CD4-positive, alpha-beta memory T cell (primary cell): Measurements from ENCODE around the gene FHAD1. TPM values are rescaled to one million over a fixed set of nuclear protein-coding genes. Genes with fewer than 3 reads are reported as not detected.

Experiments
- CTCF ChIA-PET: fragments of 350-600 bp; sonication (Branson Sonifier 250); formaldehyde crosslinking; loops from one replicate; lab custom pipeline; 2021; ENCODE audit warnings: inconsistent platforms; ENCODE audit not compliant: partially characterized antibody; lab: Charles Lee
- POLR2A ChIA-PET: fragments of 350-600 bp; sonication (Branson Sonifier 250); formaldehyde crosslinking; loops from one replicate; lab custom pipeline; 2021; ENCODE audit not compliant: partially characterized antibody; lab: Charles Lee
- DNase-seq, 5 donors: peaks; one replicate each; pipeline versions ENCODE4 v3.0.0 to v3.0.0-alpha.2; 2020 to 2022; ENCODE audit warnings: mixed read lengths in 1 of 5
- H3K27ac ChIP-seq: one replicate; pipeline ENCODE4 v1.7.0; 2013; ENCODE audit warnings: low read depth, low read length
- H3K27me3 ChIP-seq: 2 replicates; pipeline ENCODE4 v1.7.0; 2013; ENCODE audit warnings: mild to moderate bottlenecking, low read length, moderate library complexity; ENCODE audit not compliant: insufficient read depth
- H3K36me3 ChIP-seq: 2 replicates; pipeline ENCODE4 v1.7.0; 2013; ENCODE audit warnings: mild to moderate bottlenecking, low read length, moderate library complexity; ENCODE audit not compliant: insufficient read depth
- H3K4me1 ChIP-seq: 2 replicates; pipeline ENCODE4 v1.7.0; 2013; ENCODE audit warnings: mild to moderate bottlenecking, low read length, moderate library complexity; ENCODE audit not compliant: insufficient read depth
- H3K4me3 ChIP-seq, 2 donors: one replicate each; pipeline ENCODE4 v1.7.0; 2013; ENCODE audit warnings: low read length in 2 of 2, mild to moderate bottlenecking in 1 of 2
- H3K9me3 ChIP-seq, 2 donors: one replicate each; pipeline ENCODE4 v1.7.0; 2013; ENCODE audit warnings: low read length in 2 of 2, control low read depth in 1 of 2; ENCODE audit not compliant: control insufficient read depth in 1 of 2
- H3K27ac Mint-ChIP-seq, 7 donors: one replicate each; pipeline ENCODE4 v1.8.0; 2020 to 2021; ENCODE audit warnings: mixed read lengths in 7 of 7, mild to moderate bottlenecking in 6 of 7, inconsistent platforms in 3 of 7, moderate library complexity in 3 of 7
- H3K27me3 Mint-ChIP-seq, 2 donors: one replicate each; pipeline ENCODE4 v1.8.0; 2020 to 2021; ENCODE audit warnings: mixed read lengths in 2 of 2
- H3K36me3 Mint-ChIP-seq, 2 donors: one replicate each; pipeline ENCODE4 v1.8.0; 2020 to 2021; ENCODE audit warnings: mixed read lengths in 2 of 2, inconsistent platforms in 1 of 2, mild to moderate bottlenecking in 1 of 2
- H3K4me1 Mint-ChIP-seq, 4 donors: one replicate each; pipeline ENCODE4 v1.8.0; 2020 to 2021; ENCODE audit warnings: mixed read lengths in 4 of 4, mild to moderate bottlenecking in 1 of 4
- H3K4me3 Mint-ChIP-seq, 8 donors: one replicate each; pipeline ENCODE4 v1.8.0; 2020 to 2021; ENCODE audit warnings: mixed read lengths in 8 of 8, mild to moderate bottlenecking in 7 of 8, moderate library complexity in 6 of 8, inconsistent platforms in 3 of 8
- H3K9me3 Mint-ChIP-seq, 8 donors: one replicate each; pipeline ENCODE4 v1.8.0; 2020 to 2021; ENCODE audit warnings: mixed read lengths in 8 of 8, mild to moderate bottlenecking in 5 of 8, inconsistent platforms in 3 of 8, moderate library complexity in 1 of 8
- intact Hi-C: fragments of 100-400 bp; cut with micrococcal nuclease; formaldehyde crosslinking; loops from one replicate; pipeline ENCODE4 v1.15.1; 2023
- polyA plus RNA-seq, 2 donors: library from polyadenylated mRNA; unstranded; fragments of 300-500 nt; fragmentation: Illumina TruSeq; gene quantifications; one replicate each; pipeline ENCODE4 v1.2.3, GENCODE V29; 2021
- total RNA-seq, 2 experiments: library from RNA; stranded (reverse); gene quantifications; one replicate each; pipeline ENCODE4 v1.2.3, GENCODE V29; 2021

FHAD1 gene
- total and polyA plus RNA-seq, 4 experiments from 2014 or later = 0.03 TPM; not detected in 3

DNA sequence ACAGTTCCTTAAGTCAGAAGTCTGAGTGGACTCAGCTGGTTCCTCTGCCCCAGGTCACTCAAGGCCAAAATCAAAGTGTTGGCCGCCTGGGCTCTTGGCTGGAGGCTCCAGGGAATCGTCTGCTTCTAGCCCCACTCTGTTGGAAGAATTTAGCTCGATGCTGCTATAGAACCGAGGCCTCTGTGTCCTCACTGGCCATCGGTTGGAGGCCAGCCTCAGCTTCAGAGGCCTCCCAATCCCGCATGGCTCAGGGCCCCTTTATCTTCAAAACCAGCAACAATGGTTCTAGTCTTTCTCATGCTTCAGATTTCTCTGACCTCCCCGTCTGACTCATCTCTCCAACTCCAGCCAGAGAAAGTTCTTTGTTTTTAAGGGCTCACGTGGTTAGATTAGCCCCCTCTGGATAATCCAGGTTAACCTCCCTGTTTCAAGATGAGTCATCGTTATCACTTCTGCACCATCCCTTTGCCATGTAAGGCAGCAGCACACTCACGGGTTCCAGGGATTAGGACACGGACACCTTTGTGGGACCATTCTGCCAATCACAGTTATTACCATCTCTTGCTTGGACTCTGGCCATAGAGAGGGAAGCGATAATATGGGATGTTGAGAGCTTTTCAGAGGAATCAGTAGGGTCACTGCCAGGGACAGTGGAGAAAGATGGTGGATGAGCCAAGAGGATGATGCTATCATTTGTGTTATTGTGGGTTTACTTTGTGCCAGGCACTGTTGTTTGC, 13.6 kb downstream of the FHAD1 start:
- Mint-ChIP-seq H3K27ac (no peak overlapping the region), H3K4me3 (peak overlapping the region in 4 of 8 donors; percentile 7 to 69 (median 42)), H3K27me3 (peaks cover 14 to 22% of the 10 kb centered on the region in 2 donors), H3K9me3 (peaks cover 0 to 12% (median 7%) of the 10 kb centered on the region in 8 donors), H3K4me1 (peaks cover 9 to 18% (median 13%) of the 10 kb centered on the region in 4 donors), H3K36me3 (no peaks in the 10 kb centered on the region)
- Histone ChIP-seq H3K27me3 (peaks cover 10% of the 10 kb centered on the region), H3K4me1 (peaks cover 8% of the 10 kb centered on the region), H3K36me3 (no peaks in the 10 kb centered on the region), H3K9me3 (no peaks in the 10 kb centered on the region), H3K4me3 (no peak overlapping the region), H3K27ac (no peak overlapping the region)
- DNase-seq = no peak
- ChIA-PET POLR2A (interaction anchor here (1.1 kb wide), 1 partner anchor 13 kb away, joined by 3 read pairs; no protein-coding TSS in a partner anchor), CTCF (interaction anchor here (0.5 kb wide), 1 partner anchor 9 kb away, joined by 3 read pairs; no protein-coding TSS in a partner anchor)
- intact Hi-C loops = no loop called here

DNA sequence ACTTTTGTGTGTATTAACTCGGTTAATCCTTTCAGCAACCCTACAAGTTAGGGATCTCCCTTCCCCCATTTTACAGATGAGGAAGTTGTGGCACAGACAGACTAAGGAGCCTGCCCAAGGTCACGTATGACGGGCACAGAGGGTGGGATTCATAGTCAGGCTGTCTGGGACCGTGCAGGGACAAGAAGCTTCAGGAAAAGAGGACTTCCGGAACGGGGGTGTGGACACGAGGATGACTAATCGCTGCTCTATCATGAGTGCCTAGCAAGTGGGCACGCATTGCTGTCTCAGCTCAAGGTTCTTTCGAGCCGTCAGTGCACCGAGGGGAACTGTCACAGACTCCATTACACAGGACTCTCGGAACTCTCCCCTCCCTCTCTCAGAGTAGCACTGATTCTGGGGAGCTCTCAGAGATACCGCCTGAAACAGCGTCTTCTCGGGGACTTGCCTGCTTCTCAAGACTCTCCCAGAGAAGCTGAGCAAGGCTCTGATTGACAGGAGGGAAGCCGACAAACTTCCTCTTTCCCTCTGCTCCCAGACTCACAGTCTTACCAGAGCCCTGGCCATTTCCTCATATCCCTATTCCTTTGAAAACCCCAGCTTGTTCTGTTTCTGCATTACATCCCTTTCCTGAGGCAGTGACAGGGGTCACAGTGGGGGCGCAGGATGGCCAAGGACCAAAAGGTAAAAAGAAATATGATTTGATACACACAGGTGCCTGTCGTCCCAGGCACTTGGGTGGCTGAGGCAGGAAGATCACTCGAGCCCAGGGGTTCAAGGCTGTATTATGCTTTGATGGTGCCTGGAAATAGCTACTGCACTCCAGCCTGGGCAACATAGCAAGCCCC, 14.4 kb downstream of the FHAD1 start:
- no peak for DNase-seq
- intact Hi-C loops = no loop called here
- peaks cover 8% of the 10 kb centered on the region for H3K4me1 ChIP-seq
- POLR2A ChIA-PET = interaction anchor here (1.1 kb wide), 1 partner anchor 14 kb away, joined by 3 read pairs; no protein-coding TSS in a partner anchor
- Mint-ChIP-seq H3K4me1 (peaks cover 9 to 18% (median 13%) of the 10 kb centered on the region in 4 donors), H3K27me3 (peaks cover 16 to 24% of the 10 kb centered on the region in 2 donors), H3K27ac (no peak overlapping the region), H3K36me3 (no peaks in the 10 kb centered on the region), H3K9me3 (peaks cover 0 to 15% (median 10%) of the 10 kb centered on the region in 8 donors), H3K4me3 (peak overlapping the region in 7 of 8 donors; percentile 17 to 69 (median 42))
- H3K27ac ChIP-seq = no peak overlapping the region
- H3K27me3 ChIP-seq = peaks cover 10% of the 10 kb centered on the region
- no peak overlapping the region for H3K4me3 ChIP-seq
- no peaks in the 10 kb centered on the region for H3K9me3 ChIP-seq
- H3K36me3 ChIP-seq = no peaks in the 10 kb centered on the region
- CTCF ChIA-PET = interaction anchor here (0.5 kb wide), 1 partner anchor 8 kb away, joined by 3 read pairs; no protein-coding TSS in a partner anchor

DNA sequence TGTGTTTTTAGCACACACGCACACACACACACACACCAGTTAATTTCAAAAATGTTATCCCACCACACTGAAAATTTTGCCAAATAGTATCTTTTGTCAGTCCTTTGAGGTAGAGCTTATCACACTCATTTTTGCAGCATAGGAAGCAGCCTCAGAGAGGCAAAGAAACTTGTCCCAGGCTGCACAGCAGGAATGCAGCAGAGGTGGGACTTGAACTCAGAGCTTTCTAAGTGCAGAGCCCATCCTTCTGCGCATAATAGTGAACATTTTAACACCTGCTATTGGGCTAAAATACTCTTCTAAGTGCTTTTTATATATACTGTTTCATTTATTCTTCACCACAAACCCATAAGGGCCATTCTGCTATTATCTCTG, 15.0 kb downstream of the FHAD1 start:
- Mint-ChIP-seq H3K4me1 (peaks cover 9 to 18% (median 13%) of the 10 kb centered on the region in 4 donors), H3K36me3 (no peaks in the 10 kb centered on the region), H3K27ac (no peak overlapping the region), H3K9me3 (peaks cover 0 to 17% (median 12%) of the 10 kb centered on the region in 8 donors), H3K4me3 (peak overlapping the region in 1 of 8 donors; percentile 43), H3K27me3 (peaks cover 21 to 26% of the 10 kb centered on the region in 2 donors)
- DNase-seq = no peak
- no peaks in the 10 kb centered on the region for H3K9me3 ChIP-seq
- peaks cover 8% of the 10 kb centered on the region for H3K4me1 ChIP-seq
- H3K27ac ChIP-seq = no peak overlapping the region
- intact Hi-C loops = no loop called here
- no peaks in the 10 kb centered on the region for H3K36me3 ChIP-seq
- ChIA-PET CTCF (no interaction called here), POLR2A (no interaction called here)
- H3K4me3 ChIP-seq = no peak overlapping the region
- peaks cover 10% of the 10 kb centered on the region for H3K27me3 ChIP-seq

- intact Hi-C loops = no loop called here
- Histone ChIP-seq H3K4me3 (no peak overlapping the region), H3K4me1 (peaks cover 8% of the 10 kb centered on the region), H3K36me3 (no peaks in the 10 kb centered on the region), H3K9me3 (no peaks in the 10 kb centered on the region), H3K27me3 (peaks cover 10% of the 10 kb centered on the region), H3K27ac (no peak overlapping the region)
- no peaks in the 10 kb centered on the region for H3K36me3 Mint-ChIP-seq
- peaks cover 9 to 18% (median 13%) of the 10 kb centered on the region in 4 donors for H3K4me1 Mint-ChIP-seq
- H3K9me3 Mint-ChIP-seq = peaks cover 0 to 17% (median 12%) of the 10 kb centered on the region in 8 donors
- H3K27me3 Mint-ChIP-seq = peaks cover 21 to 26% of the 10 kb centered on the region in 2 donors
- no peak for DNase-seq
- H3K27ac Mint-ChIP-seq = no peak overlapping the region
- H3K4me3 Mint-ChIP-seq = no peak overlapping the region
- ChIA-PET CTCF (no interaction called here), POLR2A (no interaction called here)
These were observed 15.7 kb downstream of the FHAD1 start for GRCh38 chr1:15262706-15263105.

DNA sequence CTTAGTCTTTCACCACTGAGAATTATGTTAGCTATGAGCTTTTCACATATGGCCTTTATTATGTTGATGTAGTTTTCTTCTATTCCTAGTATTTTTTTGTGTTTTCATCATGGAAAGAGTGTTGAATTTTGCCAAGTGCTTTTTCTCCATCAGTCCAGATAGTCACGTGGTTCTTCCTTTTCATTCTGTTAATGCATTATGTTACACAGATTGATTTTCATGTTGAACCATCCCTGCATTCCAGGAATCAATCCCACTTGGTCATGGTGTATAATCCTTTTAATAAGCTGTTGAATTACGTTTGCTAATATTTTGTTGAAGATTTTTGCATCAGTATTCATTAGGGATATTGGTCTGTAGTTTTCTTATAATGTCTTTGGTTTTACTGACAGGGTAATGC, 17.7 kb downstream of the FHAD1 start:
- H3K4me1 Mint-ChIP-seq = peaks cover 9 to 18% (median 13%) of the 10 kb centered on the region in 4 donors
- no peak overlapping the region for H3K4me3 Mint-ChIP-seq
- Histone ChIP-seq H3K27ac (no peak overlapping the region), H3K36me3 (no peaks in the 10 kb centered on the region), H3K4me3 (no peak overlapping the region), H3K9me3 (no peaks in the 10 kb centered on the region), H3K4me1 (peaks cover 8% of the 10 kb centered on the region), H3K27me3 (peaks cover 10% of the 10 kb centered on the region)
- H3K9me3 Mint-ChIP-seq = peaks cover 0 to 19% (median 12%) of the 10 kb centered on the region in 8 donors
- H3K27me3 Mint-ChIP-seq = peaks cover 26 to 27% of the 10 kb centered on the region in 2 donors
- H3K27ac Mint-ChIP-seq = no peak overlapping the region
- ChIA-PET CTCF (no interaction called here), POLR2A (no interaction called here)
- H3K36me3 Mint-ChIP-seq = no peaks in the 10 kb centered on the region
- intact Hi-C loops = no loop called here
- no peak for DNase-seq

DNA sequence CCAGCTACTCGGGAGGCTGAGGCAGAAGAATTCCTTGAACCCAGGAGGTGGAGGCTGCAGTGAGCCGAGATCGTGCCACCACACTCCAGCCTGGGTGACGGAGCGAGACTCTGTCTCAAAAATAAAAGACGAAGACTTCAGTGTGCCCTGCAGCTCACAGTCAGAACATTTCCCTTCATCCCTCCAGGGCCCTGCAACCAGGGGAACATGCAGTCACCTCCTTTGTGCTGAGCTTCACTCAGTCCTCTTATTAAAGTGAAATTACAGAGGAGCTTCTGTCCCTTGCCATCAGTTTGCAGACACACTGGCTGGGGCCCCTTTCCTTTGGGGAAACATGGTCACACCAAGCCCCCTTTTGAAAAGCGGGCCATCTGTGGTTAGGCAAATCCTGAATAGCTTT, 24.2 kb downstream of the FHAD1 start:
- H3K9me3 ChIP-seq = no peaks in the 10 kb centered on the region
- H3K36me3 ChIP-seq = no peaks in the 10 kb centered on the region
- no peak overlapping the region for H3K4me3 ChIP-seq
- intact Hi-C loops = no loop called here
- no peak overlapping the region for H3K27ac Mint-ChIP-seq
- no peaks in the 10 kb centered on the region for H3K4me1 ChIP-seq
- H3K27me3 Mint-ChIP-seq = peaks cover 22 to 25% of the 10 kb centered on the region in 2 donors
- POLR2A ChIA-PET = no interaction called here
- peaks cover 4% of the 10 kb centered on the region for H3K27me3 ChIP-seq
- H3K4me3 Mint-ChIP-seq = no peak overlapping the region
- no peaks in the 10 kb centered on the region for H3K36me3 Mint-ChIP-seq
- CTCF ChIA-PET = interaction anchor here (0.7 to 3.6 kb wide), 4 partner anchors 17 to 146 kb away, joined by 3 to 18 read pairs (median 5); no protein-coding TSS in a partner anchor
- no peak for DNase-seq
- peaks cover 0 to 6% (median 3%) of the 10 kb centered on the region in 8 donors for H3K9me3 Mint-ChIP-seq
- H3K27ac ChIP-seq = no peak overlapping the region
- H3K4me1 Mint-ChIP-seq = peaks cover 0 to 6% (median 1%) of the 10 kb centered on the region in 4 donors
